ENCODE results near the gene C10orf53.

C10orf53 gene

GRCh38 chr10:49679480-49679893 lies at the start of gene C10orf53:
Gene C10orf53 (plus strand): TSS chr10:49679651. CDS start chr10:49679698, 47 bp downstream.
- DNase-seq (ENCODE audit: low read depth in 2 of 2, low spot score in 1 of 2) = no peak

DNA sequence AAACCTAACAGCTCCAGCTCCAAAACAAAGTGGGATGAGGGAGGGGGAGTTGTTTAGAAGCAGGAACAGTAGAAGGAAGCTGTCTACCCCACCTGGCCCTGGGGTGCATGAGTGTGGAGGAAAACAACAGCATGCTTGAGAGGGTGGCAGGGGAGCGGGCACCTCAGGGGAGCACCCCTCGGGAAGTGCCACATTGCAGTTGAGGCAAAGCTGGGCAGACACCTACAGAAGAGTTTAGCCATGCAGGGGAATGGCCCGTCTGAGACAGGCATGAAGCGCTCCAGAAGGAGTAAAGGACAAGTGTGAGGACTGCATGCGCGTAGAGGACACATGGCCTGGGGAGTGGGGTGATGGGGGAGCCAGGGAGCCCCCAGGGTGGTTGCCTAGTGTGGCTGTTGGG lies 47.5 kb upstream of the C10orf53 start:
- DNase-seq (ENCODE audit: low read depth in 2 of 2, low spot score in 1 of 2) = no peak

DNA sequence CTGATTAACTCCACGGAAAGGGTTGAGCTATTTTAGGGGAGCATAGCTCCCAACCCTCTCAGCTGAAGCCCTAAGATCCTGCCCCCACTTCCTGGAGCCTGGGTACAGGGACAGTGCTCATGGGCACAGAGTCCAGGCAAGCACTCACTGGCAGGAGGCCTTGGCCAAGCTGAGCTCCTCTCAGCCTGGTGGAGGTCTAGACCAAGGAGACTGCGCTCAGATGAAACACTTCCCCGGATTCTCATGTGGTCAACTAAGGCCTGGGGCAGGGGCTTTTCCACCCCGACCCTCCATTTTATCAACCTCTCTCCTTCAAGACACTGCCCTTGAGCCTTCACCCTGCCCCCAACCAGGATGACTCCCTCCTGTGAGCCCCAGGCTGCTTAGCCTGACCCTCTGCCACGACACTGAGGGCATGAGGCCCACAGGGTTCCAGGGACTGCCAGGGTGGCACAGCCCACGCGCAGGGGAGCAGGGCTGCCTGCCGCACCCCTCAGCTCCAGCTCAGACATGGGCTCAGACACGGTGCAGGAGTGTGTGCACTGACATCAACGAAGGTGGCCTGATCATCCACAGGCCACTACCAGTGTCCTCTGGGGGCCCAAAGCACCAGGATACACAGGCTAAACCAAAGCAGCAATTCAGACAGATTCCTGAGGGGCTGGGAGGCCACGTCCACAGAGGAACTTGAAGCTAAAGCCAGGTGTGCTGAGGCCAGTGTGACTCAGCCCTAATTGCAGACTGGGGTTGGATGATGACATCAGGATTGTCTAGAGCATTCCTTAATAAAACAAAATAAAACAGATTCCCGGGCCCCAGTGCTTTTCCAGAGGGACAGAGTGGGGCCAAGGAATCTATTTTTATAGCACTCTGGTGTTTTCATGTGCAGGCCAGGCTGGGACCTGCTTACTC lies 46.8 kb upstream of the C10orf53 start:
- DNase-seq (ENCODE audit: low read depth in 2 of 2, low spot score in 1 of 2) = no peak

- no peak for DNase-seq (ENCODE audit: low read depth in 2 of 2, low spot score in 1 of 2)
Observed at GRCh38 chr10:49633327-49634068, 46.0 kb upstream of the C10orf53 start.

DNA sequence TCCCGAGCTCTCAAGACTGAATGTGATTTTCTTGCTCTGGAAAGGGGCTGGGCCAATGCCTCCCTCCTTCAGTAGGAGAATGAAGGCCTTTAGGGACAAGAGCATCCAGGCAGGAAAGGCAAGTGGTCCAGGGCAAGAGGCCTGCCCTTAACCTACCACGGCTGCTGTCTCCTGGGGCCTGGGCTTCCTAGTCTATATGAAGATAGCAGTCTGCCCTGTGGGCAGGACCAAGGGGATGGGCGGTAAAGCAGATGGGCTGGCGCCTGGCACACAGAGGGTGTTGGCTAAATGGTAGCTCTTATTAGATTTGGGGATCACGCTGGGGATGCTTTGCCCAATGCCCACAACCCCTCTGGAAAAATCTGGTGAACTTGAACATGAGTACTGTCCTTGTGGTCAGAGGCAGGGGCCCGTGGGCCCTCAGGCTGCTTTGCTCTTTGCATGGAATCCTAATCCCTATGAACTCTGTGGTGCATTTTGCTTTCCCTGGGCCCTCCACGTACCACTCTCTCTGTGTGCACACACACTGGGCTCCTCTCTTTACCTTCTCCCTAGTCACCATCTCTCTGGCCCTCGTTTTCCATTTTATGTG lies 45.3 kb upstream of the C10orf53 start:
- no peak for DNase-seq (ENCODE audit: low read depth in 2 of 2, low spot score in 1 of 2)

- DNase-seq (ENCODE audit: low read depth in 2 of 2, low spot score in 1 of 2) = no peak
Observed at GRCh38 chr10:49642311-49642710, 37.1 kb upstream of the C10orf53 start.

DNA sequence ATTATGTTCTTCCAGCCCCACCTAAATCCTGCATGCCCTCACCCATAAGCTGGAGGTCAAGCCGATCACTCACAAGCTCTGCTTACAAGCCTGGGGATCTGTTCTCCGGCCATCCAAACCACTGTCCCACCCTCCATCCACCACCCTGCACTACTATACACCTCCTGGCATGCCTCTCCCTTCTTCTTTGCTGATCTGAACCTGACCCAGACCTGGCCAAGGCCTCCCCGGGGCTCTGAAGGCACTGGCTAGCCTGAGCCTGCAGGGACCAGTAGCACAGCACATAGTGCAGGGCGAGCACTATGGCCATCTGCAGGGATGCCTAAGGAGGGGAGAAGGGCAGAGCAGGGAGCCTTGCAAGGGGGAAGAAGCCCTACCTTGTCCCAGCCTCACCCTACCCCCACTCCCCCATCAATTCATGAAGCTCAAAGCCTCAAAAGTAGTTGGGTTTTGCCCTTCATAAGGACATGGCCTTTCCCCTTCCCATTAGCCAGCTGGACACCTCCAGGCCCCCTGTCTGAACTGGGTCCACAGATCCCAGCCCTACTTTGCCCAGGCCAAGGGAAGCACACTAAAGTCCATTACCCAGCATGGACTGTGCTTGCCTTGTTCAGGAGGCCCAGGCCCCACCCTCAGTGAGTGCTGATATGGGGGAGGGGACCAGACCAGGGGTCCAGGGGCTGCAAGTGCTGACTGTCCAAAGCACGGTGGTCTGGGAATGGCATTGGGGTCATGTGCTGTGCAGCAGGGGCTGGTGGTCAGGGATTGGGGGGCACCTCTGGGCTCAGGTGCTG lies 36.0 kb upstream of the C10orf53 start:
- DNase-seq (ENCODE audit: low read depth in 2 of 2, low spot score in 1 of 2) = no peak

DNA sequence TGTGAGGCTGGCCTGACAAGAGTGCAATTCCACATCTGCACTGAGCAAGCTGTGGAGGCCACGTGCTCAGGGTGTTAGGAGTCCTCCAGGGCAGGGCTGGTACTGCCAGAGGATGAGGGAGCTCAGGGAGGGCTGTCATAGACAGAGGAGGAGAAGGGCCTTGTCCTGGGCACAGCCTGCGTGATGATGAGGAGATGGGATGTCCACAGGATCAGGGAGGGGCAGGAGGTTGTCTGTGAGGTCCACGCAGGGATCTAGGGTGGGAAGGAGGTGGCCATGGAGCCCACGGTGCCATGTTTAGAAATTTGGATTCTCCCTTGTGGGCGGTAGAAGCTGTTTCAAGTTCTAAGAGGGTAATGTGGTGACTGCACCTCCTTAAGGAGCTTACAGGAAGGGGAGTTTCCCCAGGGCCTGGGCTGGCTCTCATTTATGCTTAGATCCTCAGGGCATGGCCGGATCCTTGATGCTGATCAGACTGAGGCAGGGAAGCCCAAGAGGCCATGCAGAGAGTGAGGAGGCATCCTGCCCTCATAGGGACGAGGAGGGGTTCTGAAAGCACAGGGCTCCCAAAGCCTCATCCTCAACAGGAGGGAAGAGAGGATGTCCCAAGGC lies 35.3 kb upstream of the C10orf53 start:
- DNase-seq (ENCODE audit: low read depth in 2 of 2, low spot score in 1 of 2) = no peak

DNA sequence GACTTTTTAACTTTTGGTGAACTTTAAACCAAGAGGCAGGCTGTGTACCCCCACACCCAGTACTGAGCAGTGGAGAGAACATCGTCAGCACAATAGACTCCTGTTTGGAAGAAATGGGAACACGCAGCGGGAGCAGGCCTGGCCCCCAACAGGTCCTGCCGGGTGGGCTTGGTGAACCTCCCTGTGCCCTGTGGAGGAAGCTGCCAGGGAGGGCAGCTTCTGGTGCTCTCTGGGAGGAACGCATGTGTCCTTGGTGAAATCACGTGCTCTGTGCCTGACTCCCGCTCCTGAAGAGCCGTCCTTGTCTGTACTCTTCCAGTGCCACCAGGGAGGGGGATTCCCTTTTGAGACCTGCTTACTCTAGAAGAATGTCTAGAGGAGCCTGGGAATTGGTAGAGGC lies 34.0 kb upstream of the C10orf53 start:
- DNase-seq (ENCODE audit: low read depth in 2 of 2, low spot score in 1 of 2) = no peak

- DNase-seq (ENCODE audit: low read depth in 2 of 2, low spot score in 1 of 2) = no peak
Observed at GRCh38 chr10:49645871-49646870, 33.3 kb upstream of the C10orf53 start.

DNA sequence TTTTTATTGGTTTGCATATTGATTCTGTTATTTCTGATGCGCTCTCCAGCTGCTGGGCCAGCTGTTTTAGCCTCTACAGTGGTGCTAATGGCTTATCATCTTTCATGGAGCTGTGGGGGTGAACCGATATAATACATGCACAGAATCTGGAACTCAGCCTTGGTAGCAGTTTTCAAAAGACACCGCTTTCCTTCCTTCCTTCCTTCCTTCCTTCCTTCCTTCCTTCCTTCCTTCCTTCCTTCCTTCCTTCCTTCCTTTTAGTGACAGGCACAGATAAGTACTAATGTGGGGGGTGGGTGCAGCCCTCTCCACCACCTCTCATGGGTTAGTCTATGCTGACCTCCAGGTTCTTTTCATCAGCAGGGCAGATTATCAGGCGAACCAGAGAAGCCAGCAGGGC lies 31.9 kb upstream of the C10orf53 start:
- no peak for DNase-seq (ENCODE audit: low read depth in 2 of 2, low spot score in 1 of 2)

- DNase-seq (ENCODE audit: low read depth in 2 of 2, low spot score in 1 of 2) = no peak
Observed at GRCh38 chr10:49647985-49648795, 31.3 kb upstream of the C10orf53 start.

- no peak for DNase-seq (ENCODE audit: low read depth in 2 of 2, low spot score in 1 of 2)
Observed at GRCh38 chr10:49649294-49649693, 30.2 kb upstream of the C10orf53 start.

DNA sequence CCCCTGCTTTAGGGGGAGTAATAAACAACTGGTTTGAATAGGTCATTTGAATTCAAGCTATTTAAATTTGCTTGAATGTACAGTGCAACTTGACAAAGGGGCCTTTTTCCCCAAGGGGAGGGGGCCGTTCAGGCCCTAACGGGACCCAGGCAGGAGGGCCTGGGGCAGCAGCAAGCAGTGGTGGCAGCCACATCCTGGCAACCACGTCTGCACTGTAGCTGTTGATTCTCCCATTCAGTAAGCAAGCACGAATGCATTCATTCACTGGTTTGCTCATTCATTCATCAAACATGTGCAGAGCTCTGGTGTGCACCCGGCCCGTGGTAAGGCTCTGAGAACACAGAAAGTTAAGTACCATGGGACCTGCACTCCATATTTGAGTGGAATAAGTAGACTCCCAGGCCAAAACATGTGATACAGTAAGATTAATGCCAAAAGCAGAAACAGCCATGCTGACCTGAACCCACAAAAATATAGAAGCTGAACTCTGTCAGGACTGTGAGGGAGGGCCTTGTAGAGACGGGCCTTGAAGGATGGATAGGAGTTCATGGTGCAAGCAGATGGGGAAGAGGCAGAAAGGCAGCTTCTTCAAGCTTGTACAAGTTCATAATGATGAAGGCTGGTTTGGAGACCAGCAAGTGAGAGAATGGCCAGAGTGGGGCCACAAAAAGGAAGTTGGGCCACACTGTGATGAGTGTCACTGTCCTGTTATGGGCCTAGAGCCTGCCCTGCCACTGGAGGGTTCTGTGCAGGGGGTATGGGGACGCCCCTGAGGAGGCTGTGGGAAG lies 29.3 kb upstream of the C10orf53 start:
- DNase-seq (ENCODE audit: low read depth in 2 of 2, low spot score in 1 of 2) = no peak

DNA sequence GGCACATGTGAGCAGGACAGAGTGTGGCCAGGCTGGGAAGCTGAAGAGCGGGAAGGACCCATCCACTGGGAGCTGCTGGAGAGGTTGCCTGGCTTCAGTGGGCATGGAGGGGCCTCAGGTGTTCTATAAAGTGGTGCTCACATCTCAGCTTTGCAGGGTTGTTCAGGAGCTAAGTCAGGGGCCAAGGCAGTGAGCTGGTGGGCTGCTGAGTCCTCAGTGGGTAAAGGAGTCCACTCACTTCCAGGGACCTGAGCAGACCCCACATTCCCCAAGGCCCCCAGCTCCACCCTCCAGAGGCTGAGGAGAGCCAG lies 28.8 kb upstream of the C10orf53 start:
- DNase-seq (ENCODE audit: low read depth in 2 of 2, low spot score in 1 of 2) = no peak

GRCh38 chr10:49651039-49651835 lies 28.2 kb upstream of the C10orf53 start:
- DNase-seq (ENCODE audit: low read depth in 2 of 2, low spot score in 1 of 2) = no peak

GRCh38 chr10:49651917-49652316 lies 27.5 kb upstream of the C10orf53 start:
- DNase-seq (ENCODE audit: low read depth in 2 of 2, low spot score in 1 of 2) = no peak

Data from stimulated activated CD8-positive, alpha-beta memory T cell treated with anti-CD3 and anti-CD28 coated beads, Interleukin-4, amount 100 ng/mL, for 4 hours (primary cell).